Epithelial cell of alveolus of lung (primary cell): ENCODE data around the gene SLC39A10. TPM values are rescaled to one million over a fixed set of nuclear protein-coding genes. Genes with fewer than 3 reads are reported as not detected.

Experiments
- total RNA-seq: library from RNA; depleted of rRNA; stranded (reverse); fragments of >200 nt; gene quantifications from 2 replicates; pipeline ENCODE4 v1.2.1, GENCODE V29; 2015

SLC39A10 gene, protein sequence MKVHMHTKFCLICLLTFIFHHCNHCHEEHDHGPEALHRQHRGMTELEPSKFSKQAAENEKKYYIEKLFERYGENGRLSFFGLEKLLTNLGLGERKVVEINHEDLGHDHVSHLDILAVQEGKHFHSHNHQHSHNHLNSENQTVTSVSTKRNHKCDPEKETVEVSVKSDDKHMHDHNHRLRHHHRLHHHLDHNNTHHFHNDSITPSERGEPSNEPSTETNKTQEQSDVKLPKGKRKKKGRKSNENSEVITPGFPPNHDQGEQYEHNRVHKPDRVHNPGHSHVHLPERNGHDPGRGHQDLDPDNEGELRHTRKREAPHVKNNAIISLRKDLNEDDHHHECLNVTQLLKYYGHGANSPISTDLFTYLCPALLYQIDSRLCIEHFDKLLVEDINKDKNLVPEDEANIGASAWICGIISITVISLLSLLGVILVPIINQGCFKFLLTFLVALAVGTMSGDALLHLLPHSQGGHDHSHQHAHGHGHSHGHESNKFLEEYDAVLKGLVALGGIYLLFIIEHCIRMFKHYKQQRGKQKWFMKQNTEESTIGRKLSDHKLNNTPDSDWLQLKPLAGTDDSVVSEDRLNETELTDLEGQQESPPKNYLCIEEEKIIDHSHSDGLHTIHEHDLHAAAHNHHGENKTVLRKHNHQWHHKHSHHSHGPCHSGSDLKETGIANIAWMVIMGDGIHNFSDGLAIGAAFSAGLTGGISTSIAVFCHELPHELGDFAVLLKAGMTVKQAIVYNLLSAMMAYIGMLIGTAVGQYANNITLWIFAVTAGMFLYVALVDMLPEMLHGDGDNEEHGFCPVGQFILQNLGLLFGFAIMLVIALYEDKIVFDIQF
- 30.2 and 36.1 TPM in 2 replicates for total RNA-seq

GRCh38 chr2:195656859-195657633, at the start of gene SLC39A10:
Gene SLC39A10 (plus strand): TSS chr2:195657226. CDS start chr2:195680043, 22,817 bp downstream.

